HepG2 (cell line): Measurements from ENCODE around the gene YIF1A. TPM values are rescaled to one million over a fixed set of nuclear protein-coding genes. Genes with fewer than 3 reads are reported as not detected.

Source experiments
- ATAC-seq: fragments of 200-7000 bp; cut with Tn5 transposase; 3 replicates; pipeline ENCODE4 v1.9.1; 2020; ENCODE audit warnings: mild to moderate bottlenecking, moderate library complexity
- BruUV-seq: library from RNA; stranded (reverse); fragments of 400-500 nt; replicated peaks from 2 replicates; lab custom pipeline; 2021; lab: Mats Ljungman, UMichigan
- CTCF ChIA-PET: fragments of 300-600 bp; formaldehyde crosslinking; extraction: SDS; loops from one replicate; lab custom pipeline; 2021; ENCODE audit warnings: low total read pairs, inconsistent platforms, low intra/inter-chr PET ratio; lab: Yijun Ruan, JAX
- POLR2A ChIA-PET: fragments of 350-600 bp; sonication (Branson Sonifier 250); formaldehyde crosslinking; loops from one replicate; lab custom pipeline; 2020; ENCODE audit warnings: antibody characterized with exemption, inconsistent platforms; lab: Yijun Ruan, JAX
- DNase-seq: peaks from one replicate; pipeline ENCODE4 v3.0.0-alpha.2; 2015; ENCODE audit warnings: low spot score
- FAIRE-seq: peaks from 3 replicates; lab custom pipeline; 2011; peaks lifted over from hg19 to GRCh38; lab: Jason Lieb, UNC
- H2AFZ ChIP-seq: one replicate; pipeline ENCODE4 v1.6.1; 2011; ENCODE audit warnings: low read length, inconsistent platforms
- H3K27ac ChIP-seq: fragments of 300-600 bp; 3 replicates; pipeline ENCODE4 v1.8.0; 2011; ENCODE audit warnings: mixed run types, mild to moderate bottlenecking, mixed read lengths, low read length, inconsistent platforms; ENCODE audit not compliant: insufficient read depth; ENCODE audit errors: extremely low read length
- H3K27me3 ChIP-seq, 2 experiments: fragments of 200-600 bp in 1 of 2; 2 replicates in 1 of 2; 3 replicates in 1 of 2; pipeline versions ENCODE4 v1.6.0 to v1.8.0; 2011; ENCODE audit warnings: low read length in 2 of 2, mild to moderate bottlenecking in 2 of 2, moderate library complexity in 2 of 2, inconsistent platforms in 1 of 2; ENCODE audit not compliant: insufficient read depth in 2 of 2, control insufficient read depth in 1 of 2
- H3K36me3 ChIP-seq, 2 experiments: fragments of 200-600 bp in 1 of 2; replicated peaks in 1 of 2; 2 replicates in 1 of 2; 3 replicates in 1 of 2; pipeline versions ENCODE4 v1.5.1 to v1.8.0; 2011; ENCODE audit warnings: low read length in 2 of 2, inconsistent platforms in 1 of 2; ENCODE audit not compliant: insufficient read depth in 2 of 2, control insufficient read depth in 1 of 2
- H3K4me1 ChIP-seq: 2 replicates; pipeline ENCODE4 v1.5.1; 2012; ENCODE audit warnings: low read length, inconsistent platforms; ENCODE audit not compliant: insufficient read depth
- H3K4me2 ChIP-seq: 2 replicates; pipeline ENCODE4 v1.6.0; 2011; ENCODE audit warnings: low read depth, low read length, inconsistent platforms
- H3K4me3 ChIP-seq, 3 experiments: fragments of 200-600 bp in 1 of 3; sonication (generic), shearing (Covaris generic) in 1 of 3; replicated peaks in 1 of 3; 2 replicates each; pipeline ENCODE4 v1.5.1; 2011 to 2016; ENCODE audit warnings: low read length in 3 of 3, inconsistent platforms in 2 of 3, low read depth in 2 of 3, mild to moderate bottlenecking in 2 of 3, control low read depth in 1 of 3, mixed read lengths in 1 of 3; ENCODE audit not compliant: insufficient read depth in 1 of 3
- H3K79me2 ChIP-seq: one replicate; pipeline ENCODE4 v1.6.1; 2011; ENCODE audit warnings: low read length, inconsistent platforms; ENCODE audit not compliant: insufficient read depth
- H3K9ac ChIP-seq: 2 replicates; pipeline ENCODE4 v1.6.0; 2011; ENCODE audit warnings: mild to moderate bottlenecking, low read depth, low read length, inconsistent platforms; ENCODE audit not compliant: insufficient read depth
- H3K9me3 ChIP-seq: 2 replicates; pipeline ENCODE4 v1.5.1; 2012; ENCODE audit warnings: mild to moderate bottlenecking, low read length
- H4K20me1 ChIP-seq: 2 replicates; pipeline ENCODE4 v1.6.0; 2011; ENCODE audit warnings: inconsistent platforms, mild to moderate bottlenecking, low read length, moderate library complexity; ENCODE audit not compliant: insufficient read depth
- ASH2L ChIP-seq: fragments of 300-600, 200-600 bp; sonication (generic); IDR thresholded peaks from 2 replicates; pipeline ENCODE4 v1.7.0; 2017; ENCODE audit warnings: low read depth, mild to moderate bottlenecking, moderate library complexity, mixed read lengths, low read length; ENCODE audit not compliant: insufficient read length
- ELF3 ChIP-seq: IDR thresholded peaks from 2 replicates; pipeline ENCODE4 v1.6.1; 2016; ENCODE audit warnings: missing genetic modification reagents, missing compliant biosample characterization
- FOXJ3 ChIP-seq: sonication (generic); formaldehyde crosslinking; IDR thresholded peaks from 2 replicates; pipeline ENCODE4 v1.4.0; 2020; ENCODE audit warnings: missing genetic modification reagents, mild to moderate bottlenecking, borderline replicate concordance
- FOXM1 ChIP-seq: sonication (generic); formaldehyde crosslinking; IDR thresholded peaks from 2 replicates; pipeline ENCODE4 v1.5.0; 2020; ENCODE audit warnings: missing genetic modification reagents
- MIER2 ChIP-seq: IDR thresholded peaks from 2 replicates; pipeline ENCODE4 v1.6.1; 2016; ENCODE audit warnings: missing biosample characterization, missing genetic modification reagents
- RBAK ChIP-seq: sonication (generic); formaldehyde crosslinking; IDR thresholded peaks from 2 replicates; pipeline ENCODE4 v1.5.1; 2020; ENCODE audit warnings: mild to moderate bottlenecking, missing genetic modification reagents
- TSC22D2 ChIP-seq: sonication (generic); formaldehyde crosslinking; IDR thresholded peaks from 2 replicates; pipeline ENCODE4 v1.5.1; 2020; ENCODE audit warnings: missing genetic modification reagents, mild to moderate bottlenecking, borderline replicate concordance
- ZC3H4 ChIP-seq: sonication (generic); formaldehyde crosslinking; IDR thresholded peaks from 2 replicates; pipeline ENCODE4 v1.4.0; 2020; ENCODE audit warnings: missing genetic modification reagents, borderline replicate concordance
- ZFP90 ChIP-seq: sonication (generic); formaldehyde crosslinking; IDR thresholded peaks from 2 replicates; pipeline ENCODE4 v1.8.0; 2022; ENCODE audit warnings: missing genetic modification reagents, mild to moderate bottlenecking, inconsistent platforms, borderline replicate concordance
- ZMYM4 ChIP-seq: sonication (generic); formaldehyde crosslinking; IDR thresholded peaks from 2 replicates; pipeline ENCODE4 v1.8.1; 2023; ENCODE audit warnings: mild to moderate bottlenecking, missing genetic modification reagents
- ZNF292 ChIP-seq: sonication (generic); formaldehyde crosslinking; IDR thresholded peaks from 2 replicates; pipeline ENCODE4 v1.8.1; 2022; ENCODE audit warnings: mild to moderate bottlenecking, low read depth, missing genetic modification reagents, borderline replicate concordance
- ZNF430 ChIP-seq: sonication (generic); formaldehyde crosslinking; IDR thresholded peaks from 2 replicates; pipeline ENCODE4 v1.9.0; 2021; ENCODE audit warnings: mild to moderate bottlenecking, missing genetic modification reagents
- ZNF776 ChIP-seq: sonication (generic); formaldehyde crosslinking; IDR thresholded peaks from 2 replicates; pipeline ENCODE4 v1.4.0; 2020; ENCODE audit warnings: mild to moderate bottlenecking, missing genetic modification reagents
- ZNF841 ChIP-seq: sonication (generic); formaldehyde crosslinking; IDR thresholded peaks from 2 replicates; pipeline ENCODE4 v1.8.1; 2023; ENCODE audit warnings: missing genetic modification reagents, borderline replicate concordance
- WGBS: methylation state at CpG from one replicate; pipeline ENCODE4 v1.1.6; 2017; ENCODE audit warnings: low lambda C conversion rate; 5-methylcytosine and 5-hydroxymethylcytosine counted together
- in situ Hi-C: cut with HindIII; loops from 2 replicates; pipeline ENCODE4 v1.10.0; 2017; ENCODE audit warnings: low pct_unique_long_range_greater_than_20kb; ENCODE audit not compliant: extremely low pct_ligation_motif_present
- intact Hi-C: fragments of 100-400 bp; cut with micrococcal nuclease; formaldehyde crosslinking; loops from one replicate; pipeline ENCODE4 v1.10.0; 2022; ENCODE audit not compliant: unreplicated experiment
- polyA plus RNA-seq, 8 experiments: library from polyadenylated mRNA; depleted of rRNA in 3 of 8; stranded (reverse) in 7 of 8; unstranded in 1 of 8; fragments of >200 nt; fragmentation: Illumina TruSeq in 4 of 8; extraction: Trizol in 4 of 8; gene quantifications; 2 replicates each; pipeline versions ENCODE4 v1.2.1 to v1.2.3, GENCODE V29; 2011 to 2016; ENCODE audit warnings: low read depth in 4 of 8, missing spikeins in 1 of 8, mixed read lengths in 1 of 8; ENCODE audit not compliant: insufficient read depth in 1 of 8
- total RNA-seq, 5 experiments: library from RNA; depleted of rRNA; stranded (reverse); fragments of >200 nt; fragmentation: Illumina TruSeq; extraction: Trizol; gene quantifications; 2 replicates each; pipeline ENCODE4 v1.2.3, GENCODE V29; 2016; ENCODE audit warnings: low read depth in 1 of 5
- TF ChIP-seq, protein P1 (sequence below): sonication (generic); formaldehyde crosslinking; IDR thresholded peaks from 2 replicates; pipeline ENCODE4 v1.9.0; 2021; ENCODE audit warnings: missing genetic modification reagents, borderline replicate concordance
- TF ChIP-seq, protein P2 (sequence below): IDR thresholded peaks from 2 replicates; pipeline ENCODE4 v1.6.1; 2016
- TF ChIP-seq, protein P3 (sequence below): sonication (generic); formaldehyde crosslinking; IDR thresholded peaks from 2 replicates; pipeline ENCODE4 v1.4.0; 2020; ENCODE audit warnings: missing genetic modification reagents

YIF1A gene
- total and polyA plus RNA-seq, 2 of the 13 experiments (the other 11 are each of a cell fraction or from before 2014, with no cell fraction given) = 133 to 145 TPM

DNA sequence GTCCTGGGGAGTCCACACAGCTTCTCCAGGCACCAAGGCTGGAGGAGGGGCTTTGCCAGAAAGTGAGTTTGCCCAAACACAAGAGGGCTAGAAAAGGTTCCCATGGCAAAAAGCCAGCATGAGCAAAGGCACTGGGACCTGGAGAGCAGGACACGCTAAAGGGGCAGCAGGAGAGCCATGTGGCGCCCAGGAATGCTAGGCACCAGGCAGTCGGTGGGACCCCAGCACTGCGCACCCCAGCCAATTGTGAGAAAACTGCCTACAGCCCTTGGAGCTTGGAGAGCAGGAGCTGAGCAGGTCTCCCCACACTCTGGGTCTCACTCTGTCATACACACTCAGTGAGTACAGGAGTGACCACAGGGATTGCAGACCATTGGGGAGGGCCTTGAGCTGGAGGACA lies 25.7 kb downstream of the YIF1A start:
- BruUV-seq = no TSS peak
- ChIA-PET CTCF (no interaction called here), POLR2A (no interaction called here)
- Histone ChIP-seq H3K9ac (no peak overlapping the region), H3K9me3 (no peaks in the 10 kb centered on the region), H4K20me1 (peaks cover 2% of the 10 kb centered on the region; the same call in 1 of the 2 replicates), H3K4me2 (no peak overlapping the region), H3K36me3 (peaks cover 5 to 8% of the 10 kb centered on the region in 2 experiments; a peak in 3 of 5 replicates), H3K4me3 (no peak overlapping the region), H3K27ac (no peak overlapping the region), H2AFZ (no peak overlapping the region), H3K27me3 (no peaks in the 10 kb centered on the region), H3K79me2 (peaks cover 2% of the 10 kb centered on the region), H3K4me1 (peaks cover 8% of the 10 kb centered on the region)
- 100% methylated on average over 3 of the region's 4 CpGs for WGBS
- in situ Hi-C loops (no loop called here), intact Hi-C loops (no loop called here)
- DNase-seq (no peak), ATAC-seq (no peak), FAIRE-seq (no peak)
- no peak for TF ChIP-seq ZNF292 (CRISPR knock-in tag)
- TF ChIP-seq ELF3 (CRISPR knock-in tag) = no peak
- TF ChIP-seq ZNF776 (CRISPR knock-in tag) = no peak
- TF ChIP-seq ZNF841 = no peak
- TF ChIP-seq ZC3H4 (CRISPR knock-in tag) = no peak
- TF ChIP-seq ZNF430 (CRISPR knock-in tag) = no peak
- no peak for TF ChIP-seq TSC22D2 (CRISPR knock-in tag)
- no peak for TF ChIP-seq FOXM1 (CRISPR knock-in tag)
- TF ChIP-seq ZMYM4 = no peak
- TF ChIP-seq RBAK (CRISPR knock-in tag) = no peak
- no peak for TF ChIP-seq MIER2 (CRISPR knock-in tag)
- TF ChIP-seq, protein P1, sequence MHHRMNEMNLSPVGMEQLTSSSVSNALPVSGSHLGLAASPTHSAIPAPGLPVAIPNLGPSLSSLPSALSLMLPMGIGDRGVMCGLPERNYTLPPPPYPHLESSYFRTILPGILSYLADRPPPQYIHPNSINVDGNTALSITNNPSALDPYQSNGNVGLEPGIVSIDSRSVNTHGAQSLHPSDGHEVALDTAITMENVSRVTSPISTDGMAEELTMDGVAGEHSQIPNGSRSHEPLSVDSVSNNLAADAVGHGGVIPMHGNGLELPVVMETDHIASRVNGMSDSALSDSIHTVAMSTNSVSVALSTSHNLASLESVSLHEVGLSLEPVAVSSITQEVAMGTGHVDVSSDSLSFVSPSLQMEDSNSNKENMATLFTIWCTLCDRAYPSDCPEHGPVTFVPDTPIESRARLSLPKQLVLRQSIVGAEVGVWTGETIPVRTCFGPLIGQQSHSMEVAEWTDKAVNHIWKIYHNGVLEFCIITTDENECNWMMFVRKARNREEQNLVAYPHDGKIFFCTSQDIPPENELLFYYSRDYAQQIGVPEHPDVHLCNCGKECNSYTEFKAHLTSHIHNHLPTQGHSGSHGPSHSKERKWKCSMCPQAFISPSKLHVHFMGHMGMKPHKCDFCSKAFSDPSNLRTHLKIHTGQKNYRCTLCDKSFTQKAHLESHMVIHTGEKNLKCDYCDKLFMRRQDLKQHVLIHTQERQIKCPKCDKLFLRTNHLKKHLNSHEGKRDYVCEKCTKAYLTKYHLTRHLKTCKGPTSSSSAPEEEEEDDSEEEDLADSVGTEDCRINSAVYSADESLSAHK = no peak
- TF ChIP-seq ASH2L = no peak
- TF ChIP-seq, protein P2, sequence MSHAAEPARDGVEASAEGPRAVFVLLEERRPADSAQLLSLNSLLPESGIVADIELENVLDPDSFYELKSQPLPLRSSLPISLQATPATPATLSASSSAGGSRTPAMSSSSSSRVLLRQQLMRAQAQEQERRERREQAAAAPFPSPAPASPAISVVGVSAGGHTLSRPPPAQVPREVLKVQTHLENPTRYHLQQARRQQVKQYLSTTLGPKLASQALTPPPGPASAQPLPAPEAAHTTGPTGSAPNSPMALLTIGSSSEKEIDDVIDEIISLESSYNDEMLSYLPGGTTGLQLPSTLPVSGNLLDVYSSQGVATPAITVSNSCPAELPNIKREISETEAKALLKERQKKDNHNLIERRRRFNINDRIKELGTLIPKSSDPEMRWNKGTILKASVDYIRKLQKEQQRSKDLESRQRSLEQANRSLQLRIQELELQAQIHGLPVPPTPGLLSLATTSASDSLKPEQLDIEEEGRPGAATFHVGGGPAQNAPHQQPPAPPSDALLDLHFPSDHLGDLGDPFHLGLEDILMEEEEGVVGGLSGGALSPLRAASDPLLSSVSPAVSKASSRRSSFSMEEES = no peak
- TF ChIP-seq FOXJ3 (CRISPR knock-in tag) = no peak
- TF ChIP-seq, protein P3, sequence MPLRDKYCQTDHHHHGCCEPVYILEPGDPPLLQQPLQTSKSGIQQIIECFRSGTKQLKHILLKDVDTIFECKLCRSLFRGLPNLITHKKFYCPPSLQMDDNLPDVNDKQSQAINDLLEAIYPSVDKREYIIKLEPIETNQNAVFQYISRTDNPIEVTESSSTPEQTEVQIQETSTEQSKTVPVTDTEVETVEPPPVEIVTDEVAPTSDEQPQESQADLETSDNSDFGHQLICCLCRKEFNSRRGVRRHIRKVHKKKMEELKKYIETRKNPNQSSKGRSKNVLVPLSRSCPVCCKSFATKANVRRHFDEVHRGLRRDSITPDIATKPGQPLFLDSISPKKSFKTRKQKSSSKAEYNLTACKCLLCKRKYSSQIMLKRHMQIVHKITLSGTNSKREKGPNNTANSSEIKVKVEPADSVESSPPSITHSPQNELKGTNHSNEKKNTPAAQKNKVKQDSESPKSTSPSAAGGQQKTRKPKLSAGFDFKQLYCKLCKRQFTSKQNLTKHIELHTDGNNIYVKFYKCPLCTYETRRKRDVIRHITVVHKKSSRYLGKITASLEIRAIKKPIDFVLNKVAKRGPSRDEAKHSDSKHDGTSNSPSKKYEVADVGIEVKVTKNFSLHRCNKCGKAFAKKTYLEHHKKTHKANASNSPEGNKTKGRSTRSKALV = no peak
- TF ChIP-seq ZFP90 = no peak
